K562 (cell line): Measurements from ENCODE around the gene HTT-AS. TPM values are rescaled to one million over a fixed set of nuclear protein-coding genes. Genes with fewer than 3 reads are reported as not detected.

Experiments used
- FOSL1 ChIP-seq: fragments of 200-800 bp; sonication (Bioruptor generic); conservative IDR thresholded peaks from 2 replicates; pipeline ENCODE4 v1.6.1; 2016; ENCODE audit warnings: missing genetic modification characterization, missing compliant biosample characterization
- JUN ChIP-seq, 2 experiments: sonication (generic) in 1 of 2; formaldehyde crosslinking in 1 of 2; IDR thresholded peaks; 2 replicates each; pipeline versions ENCODE4 v1.6.1 to v1.8.0; 2012 to 2022; ENCODE audit warnings: borderline replicate concordance in 2 of 2, mild to moderate bottlenecking in 2 of 2, improper control_type of control experiment in 1 of 2, low read depth in 1 of 2, low read length in 1 of 2, missing genetic modification reagents in 1 of 2
- RERE ChIP-seq: sonication (generic); formaldehyde crosslinking; IDR thresholded peaks from 2 replicates; pipeline ENCODE4 v1.8.0; 2023; ENCODE audit warnings: missing genetic modification reagents, mild to moderate bottlenecking, borderline replicate concordance
- REST ChIP-seq, 2 experiments: fragments of 450-650 bp; formaldehyde crosslinking in 1 of 2; IDR thresholded peaks; 2 replicates each; pipeline versions ENCODE4 v1.4.0 to v1.6.1; 2014 to 2020; ENCODE audit warnings: mild to moderate bottlenecking in 2 of 2, borderline replicate concordance in 1 of 2, low read depth in 1 of 2
- STAG1 ChIP-seq: sonication (generic); formaldehyde crosslinking; IDR thresholded peaks from 2 replicates; pipeline ENCODE4 v1.5.0; 2020; ENCODE audit warnings: missing genetic modification reagents, borderline replicate concordance
- TOE1 ChIP-seq, 2 experiments: fragments of 450-650 bp in 1 of 2; sonication (generic) in 1 of 2; formaldehyde crosslinking in 1 of 2; IDR thresholded peaks; 2 replicates each; pipeline versions ENCODE4 v1.7.1 to v1.8.0; 2016 to 2022; ENCODE audit warnings: borderline replicate concordance in 2 of 2, mild to moderate bottlenecking in 2 of 2, antibody characterized with exemption in 1 of 2, inconsistent platforms in 1 of 2, low read depth in 1 of 2, missing genetic modification reagents in 1 of 2, moderate library complexity in 1 of 2
- USF1 ChIP-seq: sonication (generic); formaldehyde crosslinking; IDR thresholded peaks from 2 replicates; pipeline ENCODE4 v1.9.0; 2022; ENCODE audit warnings: mild to moderate bottlenecking, missing genetic modification reagents
- polyA plus RNA-seq, 8 experiments: library from polyadenylated mRNA; depleted of rRNA in 4 of 8; stranded (reverse) in 5 of 8; unstranded in 3 of 8; fragments of >200 nt; fragmentation: Nextera tagmentation in 2 of 8; fragmentation: Illumina TruSeq in 1 of 8; extraction: Ambion mirVana in 2 of 8; extraction: Trizol in 1 of 8; gene quantifications; 2 replicates each; pipeline versions ENCODE4 v1.2.1 to v1.2.3, GENCODE V29; 2011 to 2014; ENCODE audit warnings: inconsistent platforms in 1 of 8, missing spikeins in 1 of 8
- total RNA-seq, 7 experiments: library from RNA; depleted of rRNA in 6 of 7; stranded (reverse); fragments of >200 nt in 6 of 7; fragmentation: Illumina TruSeq in 2 of 7; extraction: Trizol in 2 of 7; gene quantifications; 2 replicates each; pipeline versions ENCODE4 v1.2.1 to v1.2.3, GENCODE V29; 2011 to 2021; ENCODE audit warnings: low replicate concordance in 1 of 7
- TF ChIP-seq, protein P1 (sequence below): sonication (generic); formaldehyde crosslinking; IDR thresholded peaks from 2 replicates; pipeline ENCODE4 v1.5.0; 2020; ENCODE audit warnings: missing genetic modification reagents

HTT-AS gene
- total and polyA plus RNA-seq, 9 of the 15 experiments (the other 6 are each of a cell fraction or from before 2014, with no cell fraction given), result not detected

GRCh38 chr4:3047464-3048286 lies 26.7 kb downstream of the HTT-AS start (continued):
- TF ChIP-seq STAG1, result 0 out of 2 replicates have a peak, but pooled peaks have one; percentile 39
- peak; percentile 71; the same call in 1 of the 2 replicates for TF ChIP-seq TOE1 (IDR thresholded peaks at IDR 0.05; ENCODE audit: borderline replicate concordance)
- TF ChIP-seq TOE1 (CRISPR knock-in tag; IDR thresholded peaks at IDR 0.05; ENCODE audit: borderline replicate concordance, low read depth), result no peak
- TF ChIP-seq USF1 (CRISPR knock-in tag), result peak; percentile 92
- peak; percentile 70 for TF ChIP-seq FOSL1 (tag)
- peak; percentile 45 for TF ChIP-seq REST (IDR thresholded peaks at IDR 0.05; ENCODE audit: borderline replicate concordance)
- TF ChIP-seq REST (CRISPR knock-in tag; IDR thresholded peaks at IDR 0.05; ENCODE audit: low read depth), result no peak
- TF ChIP-seq, protein P1, sequence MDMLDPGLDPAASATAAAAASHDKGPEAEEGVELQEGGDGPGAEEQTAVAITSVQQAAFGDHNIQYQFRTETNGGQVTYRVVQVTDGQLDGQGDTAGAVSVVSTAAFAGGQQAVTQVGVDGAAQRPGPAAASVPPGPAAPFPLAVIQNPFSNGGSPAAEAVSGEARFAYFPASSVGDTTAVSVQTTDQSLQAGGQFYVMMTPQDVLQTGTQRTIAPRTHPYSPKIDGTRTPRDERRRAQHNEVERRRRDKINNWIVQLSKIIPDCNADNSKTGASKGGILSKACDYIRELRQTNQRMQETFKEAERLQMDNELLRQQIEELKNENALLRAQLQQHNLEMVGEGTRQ (CRISPR knock-in tag), result peak; percentile 82
- TF ChIP-seq JUN (IDR thresholded peaks at IDR 0.05; ENCODE audit: borderline replicate concordance, low read depth, low read length), result peak; percentile 10; the same call in 1 of the 2 replicates
- no peak for TF ChIP-seq JUN (CRISPR knock-in tag; IDR thresholded peaks at IDR 0.05; ENCODE audit: borderline replicate concordance)
- no peak for TF ChIP-seq RERE
